RWPE1 (cell line): ENCODE data around the gene CHRM3.
A peak's percentile ranks its signal among the peaks of the same experiment; 100 is the strongest.

ENCODE experiments used
- CTCF ChIA-PET: fragments of 350-600 bp; sonication (Branson Sonifier 250); formaldehyde crosslinking; extraction: SDS; loops from one replicate; lab custom pipeline; 2021; lab: Yijun Ruan, JAX
- POLR2A ChIA-PET: fragments of 400-600 bp; formaldehyde crosslinking; extraction: SDS; loops from one replicate; lab custom pipeline; 2020; ENCODE audit warnings: antibody characterized with exemption; ENCODE audit not compliant: low non-redundant PET; lab: Yijun Ruan, JAX
- DNase-seq: peaks from one replicate; pipeline ENCODE4 v3.0.0; 2012; ENCODE audit warnings: low spot score
- H3K27ac ChIP-seq: fragments of 450-650 bp; 2 replicates; pipeline ENCODE4 v1.5.1; 2017
- CTCF ChIP-seq: fragments of 450-650 bp; conservative IDR thresholded peaks from 2 replicates; pipeline ENCODE4 v1.5.1; 2017; ENCODE audit warnings: low read depth, mild to moderate bottlenecking

CHRM3 gene

GRCh38 chr1:239432255-239432654 lies 45.9 kb downstream of the CHRM3 start:
- TF ChIP-seq CTCF = no peak
- CTCF ChIA-PET = no interaction called here
- H3K27ac ChIP-seq = no peak overlapping the region
- POLR2A ChIA-PET = no interaction called here
- no peak for DNase-seq

GRCh38 chr1:239434181-239434580 lies 47.8 kb downstream of the CHRM3 start:
- DNase-seq = peak; percentile 5
- no peak for TF ChIP-seq CTCF
- ChIA-PET POLR2A (no interaction called here), CTCF (no interaction called here)
- H3K27ac ChIP-seq = no peak overlapping the region
